CD4-positive, alpha-beta T cell treated with Interleukin-17A for 1 hour (primary cell): ENCODE measurements around the gene RAF1.
"Not testable (repeated sequence)": the region's sequence is repeated elsewhere in the genome, so short reads cannot be mapped to it uniquely, and the experiment has no call there.

Experiments used
- DNase-seq: peaks from one replicate; pipeline ENCODE4 v3.0.0-alpha.2; 2020

RAF1 gene

DNA sequence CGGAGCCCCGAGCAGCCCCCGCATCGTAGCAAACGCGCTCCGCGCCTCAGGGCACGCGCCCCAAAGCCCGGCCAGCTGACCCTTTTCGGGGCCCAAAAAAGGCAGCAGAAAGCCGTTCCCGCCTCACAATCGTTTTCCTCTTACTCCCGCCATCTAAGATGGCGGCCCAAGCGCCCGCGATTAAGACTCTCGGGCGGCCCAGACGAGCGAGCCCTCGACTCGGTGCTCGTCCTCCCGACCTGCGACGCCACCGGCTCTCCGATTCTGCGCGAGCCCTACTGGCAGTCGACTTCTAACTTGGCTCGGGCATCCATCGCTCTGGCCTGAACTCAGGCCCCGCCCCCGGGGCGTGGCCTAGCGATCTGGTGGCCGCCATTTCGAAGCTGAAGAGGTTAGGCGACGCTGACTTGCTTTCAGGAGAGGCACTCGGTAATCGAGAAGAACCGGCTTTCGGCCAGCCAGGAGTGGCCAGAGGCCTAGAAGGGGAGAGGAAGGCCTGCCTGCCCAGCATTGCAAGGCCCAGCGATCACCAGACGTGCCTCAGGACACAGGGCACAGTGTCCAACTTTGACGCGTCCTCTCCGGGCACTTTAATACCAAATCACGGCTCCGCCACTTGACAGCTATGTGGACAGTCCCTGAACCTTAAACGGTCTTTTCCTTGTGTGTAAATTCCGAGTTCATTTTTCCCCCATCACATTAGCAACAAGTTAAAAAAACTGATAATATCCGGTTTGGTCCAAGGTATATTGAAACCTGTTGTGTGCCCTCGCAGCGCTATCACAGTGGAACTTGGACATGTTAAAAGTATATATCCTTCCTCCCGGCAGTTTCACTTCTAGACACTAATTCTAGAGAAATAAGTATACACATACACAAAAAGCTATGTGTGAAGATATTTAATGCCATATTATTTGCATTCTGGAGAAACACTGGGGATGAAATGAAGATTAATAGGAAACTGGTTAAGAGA, at the start of gene RAF1:
Gene RAF1 (minus strand): TSS at position 182 of the 973 bp plus-strand sequence. CDS start 45,396 bp downstream, outside the sequence.
- peak; percentile 98 for DNase-seq

DNA sequence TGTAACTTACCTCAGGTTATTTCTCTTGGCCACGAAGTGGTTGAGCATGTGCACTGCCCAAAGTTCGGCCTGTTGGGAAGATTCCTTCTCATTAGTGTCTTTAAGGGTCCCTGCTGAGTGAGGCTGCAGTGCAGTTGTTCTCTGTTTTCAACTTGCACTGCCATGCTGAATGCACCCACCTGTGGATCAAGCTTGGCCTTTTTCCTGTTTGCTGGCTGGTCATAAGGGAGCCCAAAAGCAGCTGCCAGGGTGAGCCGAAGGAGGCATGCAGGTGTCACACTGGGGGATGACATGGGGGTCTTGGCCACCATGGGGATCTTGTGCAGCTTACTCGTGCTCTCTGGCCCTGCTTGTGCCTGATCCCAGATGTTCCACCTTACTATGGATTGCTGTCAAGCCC, 46.1 kb upstream of the RAF1 start:
- DNase-seq, result no peak

DNA sequence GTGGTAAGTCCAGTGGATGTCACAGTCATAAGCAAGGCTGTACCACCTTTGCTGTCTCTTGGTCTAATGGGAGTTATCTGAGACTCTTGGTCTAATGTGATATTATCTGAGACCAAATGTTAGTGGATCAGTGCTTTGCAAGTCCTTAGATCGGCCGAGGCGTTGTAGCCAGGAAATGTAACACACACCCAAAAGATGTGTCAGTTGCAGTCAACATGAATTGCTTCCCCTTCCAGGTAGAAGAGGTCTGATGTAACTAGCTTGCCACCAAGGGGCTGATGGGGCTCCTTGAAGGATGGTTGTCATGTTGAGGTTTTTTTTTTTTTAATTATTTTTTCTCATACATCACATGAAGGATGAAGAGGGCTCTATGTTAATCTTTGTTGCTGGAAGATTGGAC, 45.4 kb upstream of the RAF1 start:
- DNase-seq, result no peak

DNA sequence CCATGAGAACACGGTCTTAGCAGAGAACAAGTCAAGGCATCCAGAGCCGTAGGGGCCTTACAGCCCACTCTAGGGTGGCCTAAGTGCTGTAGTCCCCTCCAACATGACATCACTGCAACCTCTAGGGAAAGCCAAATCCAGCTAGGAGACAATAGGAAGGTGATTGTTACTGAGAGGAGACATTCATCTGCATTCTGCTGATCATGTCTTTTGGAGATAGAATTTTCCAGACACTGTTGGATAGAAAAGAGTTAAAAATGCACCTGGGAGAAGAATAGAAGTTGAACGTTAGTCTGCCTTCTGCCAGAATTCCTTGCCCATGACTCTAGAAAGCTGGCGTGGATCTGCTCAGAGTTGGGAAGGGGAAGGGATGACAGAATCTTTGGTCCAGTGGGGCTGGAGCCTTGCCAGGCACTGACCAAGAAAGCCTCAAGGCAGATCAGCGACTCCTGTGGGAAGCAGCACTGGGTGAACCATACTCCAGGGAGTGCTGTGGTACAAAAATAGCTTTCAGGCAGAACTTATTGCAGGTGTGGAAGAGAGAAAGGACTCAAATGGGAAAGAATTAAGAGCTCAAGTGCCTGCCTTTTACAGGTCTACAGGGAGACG, 44.8 kb upstream of the RAF1 start:
- DNase-seq, result no peak

DNA sequence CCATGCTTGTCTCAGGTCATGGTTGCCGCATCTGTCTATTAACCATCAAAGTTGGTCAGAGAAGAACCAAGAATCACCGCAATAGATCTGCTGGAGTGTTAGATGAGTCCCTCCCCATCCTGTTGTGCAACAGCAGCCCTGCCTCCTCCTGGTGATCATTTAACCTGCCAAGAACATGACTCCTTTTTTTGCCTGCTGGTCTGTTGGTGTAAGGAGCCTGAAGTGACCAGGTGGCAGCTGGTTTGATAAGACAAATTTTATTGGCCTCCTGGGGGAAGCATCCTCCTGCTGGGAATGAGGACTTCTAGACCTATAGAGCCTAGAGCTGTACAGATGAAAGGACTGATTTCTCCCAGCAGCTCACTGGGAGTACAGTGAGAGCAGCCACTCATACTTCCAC, 43.5 kb upstream of the RAF1 start:
- DNase-seq, result no peak

DNA sequence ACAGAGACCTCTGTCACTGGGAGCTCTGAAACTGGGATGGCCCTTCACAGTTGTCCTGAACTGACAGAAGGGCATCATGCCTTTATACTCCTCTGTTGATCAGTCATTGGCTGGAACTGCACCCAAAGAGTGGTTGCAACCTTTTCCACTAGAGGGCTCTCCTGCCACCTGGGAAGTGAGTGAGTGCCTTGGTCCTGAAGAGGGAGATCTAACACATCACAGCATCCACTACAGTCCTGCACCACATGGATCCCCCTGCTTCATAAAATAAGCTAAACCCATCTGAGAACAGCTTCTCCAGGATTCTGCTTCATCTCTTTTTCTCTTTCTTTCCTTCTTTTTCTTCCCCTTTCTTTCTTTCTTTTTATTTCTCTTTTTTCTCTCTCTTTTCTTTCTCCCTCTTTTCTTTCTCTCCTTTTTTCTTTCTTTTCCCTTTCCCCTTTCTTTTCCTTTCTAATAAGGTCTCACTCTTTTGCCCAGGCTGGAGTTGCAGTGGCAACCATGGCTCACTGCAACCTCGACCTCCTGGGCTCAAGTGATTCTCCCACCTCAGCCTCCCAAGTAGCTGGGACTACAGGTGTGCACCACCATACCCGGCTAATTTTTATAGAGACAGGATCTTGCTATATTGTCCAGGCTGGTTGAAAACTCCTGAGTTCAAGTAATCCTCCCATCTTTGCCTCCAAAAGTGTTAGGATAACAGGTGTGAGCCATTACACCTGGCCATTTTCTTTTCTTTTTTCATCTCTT, 42.8 kb upstream of the RAF1 start:
- peak; percentile 75 for DNase-seq

DNA sequence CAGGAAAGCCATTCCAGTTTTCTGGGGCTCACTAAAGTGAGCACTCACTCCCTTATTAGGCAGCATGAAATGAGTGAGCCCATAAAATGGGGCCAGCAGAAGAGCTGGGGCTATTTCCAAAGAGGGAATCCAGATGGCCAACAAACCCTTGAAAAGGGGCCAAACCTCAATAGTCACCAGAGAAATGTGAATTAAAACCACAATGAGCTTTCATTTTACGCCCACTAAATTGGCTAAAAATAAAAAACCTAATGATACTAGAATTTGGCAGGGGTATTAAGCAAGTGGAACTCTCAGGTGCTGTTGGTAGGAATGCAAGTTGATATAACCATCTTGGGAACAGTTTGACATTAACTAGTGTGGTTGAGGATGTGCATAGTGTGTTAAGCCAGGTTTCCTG, 42.1 kb upstream of the RAF1 start:
- no peak for DNase-seq

DNA sequence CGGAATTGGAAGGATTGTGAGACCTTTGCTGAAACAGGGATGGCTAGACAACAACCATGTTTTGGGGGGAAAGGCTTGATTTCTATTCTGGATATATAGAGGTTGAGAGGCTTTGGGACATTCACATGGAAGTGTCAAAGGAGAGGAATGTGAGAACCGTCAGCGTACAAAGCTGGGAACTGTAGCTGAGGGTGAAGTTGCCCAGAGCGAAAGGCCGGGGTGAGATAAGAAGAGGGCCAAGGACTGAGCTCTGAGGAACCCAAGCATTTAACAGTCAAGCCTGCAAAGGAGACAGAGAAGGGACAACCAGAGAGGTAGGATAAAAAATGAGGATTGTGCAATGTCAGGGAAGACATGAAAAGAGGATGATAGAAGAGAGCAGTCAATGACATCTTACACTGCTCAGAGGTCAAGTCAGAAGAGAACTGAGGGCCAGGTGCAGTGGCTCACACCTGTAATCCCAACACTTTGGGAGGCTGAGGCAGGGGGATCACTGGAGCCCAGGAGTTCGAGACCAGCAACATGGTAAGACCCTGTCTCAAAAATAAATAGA, 41.5 kb upstream of the RAF1 start:
- no peak for DNase-seq

DNA sequence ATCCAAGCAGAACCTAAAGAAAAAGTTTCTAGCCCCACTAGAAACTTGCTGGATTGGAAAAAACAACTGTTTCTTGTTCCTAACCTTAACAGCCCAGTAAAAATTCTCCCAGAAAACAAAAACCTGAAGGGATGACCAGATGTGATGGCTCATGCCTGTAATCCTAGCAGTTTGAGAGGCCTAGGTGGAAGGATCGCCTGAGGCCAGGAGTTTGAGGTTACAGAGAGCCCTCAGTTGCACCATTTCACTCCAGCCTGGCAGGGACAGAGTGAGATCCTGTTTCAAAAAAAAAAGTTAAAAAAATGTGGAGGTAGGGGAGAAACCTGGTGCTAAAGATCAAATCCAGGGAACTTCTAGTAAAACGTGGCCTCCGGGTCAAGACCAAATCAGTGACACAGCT, 38.6 kb upstream of the RAF1 start:
- no peak for DNase-seq

DNA sequence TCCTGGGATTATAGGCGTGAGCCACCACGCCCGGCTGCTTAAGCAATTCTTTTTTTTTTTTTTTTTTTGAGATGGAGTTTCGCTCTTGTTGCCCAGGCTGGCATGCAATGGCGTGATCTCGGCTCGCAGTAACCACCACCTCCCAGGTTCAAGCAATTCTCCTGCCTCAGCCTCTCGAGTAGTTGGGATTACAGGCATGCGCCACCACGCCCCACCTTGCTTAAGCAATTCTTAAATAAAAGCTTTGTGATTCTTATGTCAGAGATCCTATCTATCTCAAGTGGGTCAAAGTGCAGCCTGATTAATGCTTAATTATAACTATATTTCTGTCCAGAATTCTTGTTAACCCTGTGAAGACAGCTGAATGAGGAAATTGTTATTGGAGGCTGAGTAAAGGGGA, 37.7 kb upstream of the RAF1 start:
- not testable (repeated sequence) for DNase-seq

DNA sequence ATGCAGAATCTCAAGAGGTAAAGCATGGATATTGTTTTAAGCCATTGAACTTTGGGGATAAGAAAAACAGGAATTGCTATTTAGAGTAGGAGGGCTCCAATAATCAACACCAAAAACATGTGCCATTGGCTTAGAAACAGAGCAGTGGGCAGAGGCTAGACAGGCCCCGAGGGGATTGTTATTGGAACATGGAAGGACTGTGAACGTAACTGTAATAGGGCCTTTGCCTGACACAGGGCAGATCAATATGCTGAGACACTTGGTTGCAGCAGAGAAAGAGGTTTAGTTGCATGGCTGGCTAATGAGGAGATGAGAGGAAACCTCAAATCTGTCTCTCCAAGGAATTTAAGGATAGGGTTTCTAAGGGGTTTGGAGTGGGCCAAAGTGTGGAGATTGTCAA, 36.9 kb upstream of the RAF1 start:
- DNase-seq, result no peak

DNA sequence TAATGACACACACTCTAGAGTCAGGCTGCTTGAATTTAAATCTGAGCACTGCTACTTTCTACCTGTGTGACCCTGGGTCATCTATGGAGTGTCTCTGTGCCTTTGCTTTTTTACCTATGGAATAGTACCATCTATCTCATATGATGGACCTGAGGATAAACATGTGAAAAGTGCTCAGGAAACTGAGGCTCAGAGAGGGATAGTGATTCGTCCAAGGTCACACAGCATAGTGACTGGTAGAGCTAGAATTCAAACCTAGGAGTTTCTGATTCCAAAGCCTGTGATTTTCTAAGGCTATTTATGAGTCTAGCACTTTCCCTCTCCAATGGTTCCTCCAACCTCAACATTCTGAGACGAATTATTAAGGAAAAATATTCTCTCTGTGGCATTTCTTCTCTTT, 32.0 kb upstream of the RAF1 start:
- DNase-seq, result no peak

DNA sequence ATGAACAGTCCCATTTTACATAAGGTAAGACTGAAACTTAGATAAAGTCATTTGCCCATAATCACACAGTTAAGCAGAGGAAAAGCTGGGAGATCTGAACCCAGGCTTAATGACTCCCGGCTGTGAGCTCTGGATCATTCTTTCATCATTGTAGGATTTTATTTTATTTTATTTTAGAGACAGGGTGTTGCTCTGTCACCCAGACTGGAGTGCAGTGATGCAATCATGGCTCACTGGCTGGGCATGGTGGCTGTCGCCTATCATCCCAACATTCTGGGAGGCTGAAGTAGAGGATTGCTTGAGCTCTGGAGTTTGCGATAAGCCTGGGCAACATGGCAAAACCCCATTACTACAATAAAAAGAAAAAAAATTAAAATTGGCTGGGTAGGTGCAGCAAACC, 31.2 kb upstream of the RAF1 start:
- DNase-seq, result no peak

DNA sequence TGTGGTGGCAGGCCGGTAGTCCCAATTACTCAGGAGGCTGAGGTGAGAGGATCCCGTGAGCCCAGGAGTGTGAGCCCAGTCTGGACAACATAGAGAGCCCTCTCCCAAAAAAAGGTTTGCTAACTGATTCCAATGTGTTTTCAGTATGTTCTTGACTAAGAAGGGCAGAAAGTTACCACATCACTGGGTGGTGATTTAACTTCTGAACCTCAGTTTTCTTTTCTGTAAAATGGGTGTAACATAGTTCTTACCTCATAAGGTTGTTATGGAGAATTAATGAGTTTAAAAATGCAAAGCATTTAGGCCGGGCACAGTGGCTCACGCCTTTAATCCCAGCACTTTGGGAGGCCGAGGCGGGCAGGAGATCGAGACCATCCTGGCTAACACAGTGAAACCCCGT, 28.5 kb upstream of the RAF1 start:
- DNase-seq, result no peak

DNA sequence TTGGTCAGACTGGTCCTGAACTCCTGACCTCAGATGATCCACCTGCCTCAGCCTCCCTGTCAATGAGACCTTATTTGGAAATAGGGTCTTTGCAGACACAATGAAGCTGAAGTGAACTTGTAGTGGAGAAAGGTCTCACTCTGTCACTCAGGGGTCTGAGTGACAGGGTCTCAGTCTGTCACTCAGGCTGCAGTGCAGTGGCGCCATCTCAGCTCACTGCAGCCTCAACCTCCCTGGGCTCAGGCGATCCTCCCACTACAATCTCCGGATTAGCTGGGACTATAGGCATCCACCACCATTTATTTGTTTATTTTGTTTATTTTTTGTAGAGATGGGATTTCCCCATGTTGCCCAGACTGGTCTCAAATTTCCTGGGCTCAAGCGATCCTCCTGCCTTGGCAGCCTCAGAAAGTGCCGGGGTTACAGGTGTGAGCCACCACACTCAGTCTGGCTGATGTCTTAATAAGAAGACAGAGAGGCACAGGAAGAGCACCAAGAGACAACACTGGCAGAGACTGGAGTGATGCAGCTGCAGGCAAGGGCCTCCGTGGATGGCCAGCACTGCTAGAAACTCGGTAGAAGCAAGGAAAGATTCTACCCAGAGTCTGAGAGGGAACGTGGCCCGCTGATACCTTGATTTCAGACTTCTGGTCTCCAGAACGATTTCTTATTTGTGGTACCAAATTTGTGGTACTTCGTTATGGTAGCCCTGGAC, 26.2 kb upstream of the RAF1 start:
- no peak for DNase-seq

DNA sequence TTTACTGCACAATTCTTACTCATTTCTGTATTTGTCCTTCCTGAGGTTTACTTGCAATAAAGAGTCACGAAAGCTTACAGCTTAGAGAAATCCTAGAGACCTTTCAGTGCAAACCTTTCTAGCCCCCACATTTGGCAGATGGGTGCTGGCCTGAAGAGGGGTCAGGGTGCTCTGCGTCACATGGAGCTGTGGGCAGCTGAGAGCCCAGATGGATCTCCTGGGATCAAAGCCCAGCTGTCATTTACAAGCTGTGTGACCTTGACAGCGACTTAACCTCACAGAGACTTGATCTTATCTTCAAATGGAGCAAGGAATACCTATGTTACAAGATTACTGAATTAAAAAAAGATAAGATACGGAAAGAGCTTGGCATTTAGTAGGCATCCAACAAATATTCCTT, 24.0 kb upstream of the RAF1 start:
- no peak for DNase-seq

DNA sequence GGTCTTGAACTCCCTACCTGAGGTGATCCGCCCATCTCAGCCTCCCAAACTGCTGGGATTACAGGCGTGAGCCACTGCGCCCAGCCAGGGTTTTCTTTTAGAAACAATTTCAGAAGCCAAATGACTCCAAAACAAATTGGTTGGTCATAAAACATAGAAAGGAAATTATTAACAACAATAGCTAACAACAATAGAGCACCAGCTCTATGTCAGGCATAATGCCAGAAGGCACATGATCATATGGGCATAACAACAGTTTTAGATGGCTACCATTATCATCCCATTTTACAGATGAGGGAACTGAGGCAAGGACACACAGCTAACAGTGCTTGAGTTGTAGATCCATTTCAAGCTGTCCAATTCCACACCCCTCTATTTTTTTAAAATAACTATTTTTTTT, 22.2 kb upstream of the RAF1 start:
- DNase-seq, result no peak

DNA sequence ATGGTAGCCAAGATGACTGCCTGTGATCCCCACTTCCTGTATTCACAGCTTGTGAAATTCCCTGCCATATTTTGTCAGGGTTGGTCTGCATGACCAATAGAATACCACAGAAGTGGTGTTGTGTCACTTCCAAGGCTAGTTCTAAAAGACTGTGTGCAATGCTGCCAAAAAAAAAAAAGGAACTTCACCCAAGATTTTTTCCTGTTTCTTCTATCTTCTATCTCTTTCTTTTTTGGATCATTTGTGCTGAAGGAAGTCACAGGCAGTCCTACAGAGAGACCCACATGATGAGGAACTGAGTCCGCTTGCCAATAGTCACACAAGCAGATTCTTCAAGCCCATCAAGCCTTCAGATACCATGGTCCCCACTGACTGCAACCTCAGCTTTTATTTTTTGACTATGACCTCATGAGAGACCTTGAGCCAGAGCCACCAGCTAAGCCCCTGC, 18.1 kb upstream of the RAF1 start:
- DNase-seq, result peak; percentile 14

DNA sequence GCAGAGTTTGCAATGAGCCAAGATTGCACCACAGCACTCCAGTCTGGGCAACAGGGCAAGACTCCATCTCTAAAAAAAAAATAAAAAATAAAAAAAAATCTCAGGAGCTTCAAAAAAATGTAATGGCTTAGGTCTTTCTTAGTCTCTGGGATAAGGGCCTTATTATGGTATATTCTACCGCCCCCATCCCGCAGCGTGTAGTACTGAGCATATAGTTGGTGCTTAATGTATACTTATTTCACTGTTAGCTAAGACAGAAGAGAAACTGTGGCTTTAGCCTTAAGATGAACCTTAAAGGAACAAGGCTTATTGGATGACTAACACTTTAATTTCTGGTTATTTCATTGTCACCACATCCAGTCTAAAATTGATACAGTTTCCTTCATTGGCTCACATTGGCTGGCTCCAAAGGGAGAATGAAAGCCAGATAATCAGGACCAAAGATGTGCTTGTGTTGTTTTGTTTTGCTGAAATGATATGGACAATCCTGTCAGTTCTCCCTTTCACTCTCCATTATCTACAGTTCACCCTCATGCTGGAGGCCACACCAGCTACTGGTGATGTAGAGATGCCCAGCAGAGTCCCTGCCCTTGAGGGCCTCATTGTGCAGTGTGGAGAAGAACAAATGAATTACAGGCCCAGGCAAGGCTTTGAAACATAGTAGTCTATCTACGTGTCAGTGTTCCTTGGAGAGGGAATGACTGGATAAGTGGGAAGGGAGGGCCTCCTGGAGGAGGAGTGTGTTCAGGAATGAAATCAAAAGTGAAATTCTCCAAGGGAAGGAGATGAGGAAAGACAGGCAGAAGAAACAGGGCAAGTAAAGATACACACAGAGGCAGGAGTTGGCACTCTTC, 17.4 kb upstream of the RAF1 start:
- DNase-seq, result no peak

DNA sequence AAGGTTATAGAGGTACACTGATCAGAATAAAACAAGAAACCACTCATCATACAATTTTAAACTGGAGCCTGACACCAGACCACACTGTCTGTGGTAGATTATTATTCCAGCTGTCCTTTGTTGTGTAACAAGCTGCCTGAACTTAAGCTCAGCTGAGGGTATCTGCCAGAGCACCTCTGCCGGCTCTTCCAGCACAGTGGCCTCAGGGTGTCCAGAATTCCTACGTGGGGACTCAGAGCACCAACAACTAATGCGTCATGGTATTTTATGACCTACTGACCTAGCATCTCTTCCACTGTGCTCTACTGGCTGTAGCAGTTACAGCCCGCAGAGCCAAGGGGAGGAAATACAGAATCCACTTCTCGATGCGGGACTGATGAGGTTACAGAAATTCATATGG, 15.6 kb upstream of the RAF1 start:
- no peak for DNase-seq

DNA sequence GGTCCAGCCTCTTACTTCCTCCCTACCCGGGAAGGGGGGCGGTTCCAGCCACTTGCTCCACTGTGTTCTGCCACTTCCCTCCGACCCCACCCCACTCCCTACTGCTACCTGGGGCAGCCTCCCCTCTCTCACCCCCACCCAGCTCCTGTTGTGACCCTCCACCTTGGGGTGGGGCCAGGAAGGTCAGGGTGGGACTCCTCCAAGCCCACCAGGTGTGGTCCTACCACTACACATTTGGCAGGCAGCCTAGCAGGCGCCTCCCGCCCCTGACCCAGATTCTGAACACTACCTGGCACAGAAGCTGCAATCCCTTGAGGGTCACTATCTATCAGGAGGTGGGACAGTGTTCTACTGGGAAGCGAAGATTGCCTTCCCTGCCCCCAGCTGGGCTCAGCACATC, 13.7 kb upstream of the RAF1 start:
- DNase-seq, result no peak
